Ectodermal cell (in vitro differentiated cells): ENCODE data around the gene TSPAN18. TPM values are rescaled to one million over a fixed set of nuclear protein-coding genes. Genes with fewer than 3 reads are reported as not detected.

ENCODE experiments used
- H3K27ac ChIP-seq: 2 replicates; pipeline ENCODE4 v1.7.0; 2013; ENCODE audit warnings: mild to moderate bottlenecking, low read depth, low read length; ENCODE audit not compliant: insufficient read depth, poor library complexity, severe bottlenecking
- H3K27me3 ChIP-seq: 2 replicates; pipeline ENCODE4 v1.7.0; 2013; ENCODE audit warnings: mild to moderate bottlenecking, low read length; ENCODE audit not compliant: insufficient read depth, control insufficient read depth, poor library complexity, severe bottlenecking
- H3K36me3 ChIP-seq: one replicate; pipeline ENCODE4 v1.7.0; 2013; ENCODE audit warnings: low read length; ENCODE audit not compliant: control insufficient read depth, insufficient read depth
- H3K4me1 ChIP-seq: one replicate; pipeline ENCODE4 v1.7.0; 2013; ENCODE audit warnings: low read length; ENCODE audit not compliant: control insufficient read depth, insufficient read depth
- H3K4me3 ChIP-seq: 2 replicates; pipeline ENCODE4 v1.7.0; 2013; ENCODE audit warnings: low read depth, low read length, control low read depth; ENCODE audit not compliant: insufficient read depth
- H3K9me3 ChIP-seq: 2 replicates; pipeline ENCODE4 v1.7.0; 2013; ENCODE audit warnings: mild to moderate bottlenecking, low read length, moderate library complexity; ENCODE audit not compliant: control insufficient read depth
- WGBS, 2 experiments: methylation state at CpG; one replicate each; pipeline ENCODE4 v1.1.7; 2013; ENCODE audit warnings: missing lambda C conversion rate in 2 of 2; 5-methylcytosine and 5-hydroxymethylcytosine counted together
- polyA plus RNA-seq, 4 experiments: library from polyadenylated mRNA; stranded (reverse); fragments of 50-300 nt; gene quantifications; one replicate each; pipeline ENCODE4 v1.2.3, GENCODE V29; 2013

The TSPAN18 gene, protein sequence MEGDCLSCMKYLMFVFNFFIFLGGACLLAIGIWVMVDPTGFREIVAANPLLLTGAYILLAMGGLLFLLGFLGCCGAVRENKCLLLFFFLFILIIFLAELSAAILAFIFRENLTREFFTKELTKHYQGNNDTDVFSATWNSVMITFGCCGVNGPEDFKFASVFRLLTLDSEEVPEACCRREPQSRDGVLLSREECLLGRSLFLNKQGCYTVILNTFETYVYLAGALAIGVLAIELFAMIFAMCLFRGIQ
- polyA plus RNA-seq (2013, experiment 1 of 4), result 97.7 TPM
- 118 TPM for polyA plus RNA-seq (2013, experiment 2 of 4)
- polyA plus RNA-seq (2013, experiment 3 of 4), result 79.6 TPM
- 97.4 TPM for polyA plus RNA-seq (2013, experiment 4 of 4)

DNA sequence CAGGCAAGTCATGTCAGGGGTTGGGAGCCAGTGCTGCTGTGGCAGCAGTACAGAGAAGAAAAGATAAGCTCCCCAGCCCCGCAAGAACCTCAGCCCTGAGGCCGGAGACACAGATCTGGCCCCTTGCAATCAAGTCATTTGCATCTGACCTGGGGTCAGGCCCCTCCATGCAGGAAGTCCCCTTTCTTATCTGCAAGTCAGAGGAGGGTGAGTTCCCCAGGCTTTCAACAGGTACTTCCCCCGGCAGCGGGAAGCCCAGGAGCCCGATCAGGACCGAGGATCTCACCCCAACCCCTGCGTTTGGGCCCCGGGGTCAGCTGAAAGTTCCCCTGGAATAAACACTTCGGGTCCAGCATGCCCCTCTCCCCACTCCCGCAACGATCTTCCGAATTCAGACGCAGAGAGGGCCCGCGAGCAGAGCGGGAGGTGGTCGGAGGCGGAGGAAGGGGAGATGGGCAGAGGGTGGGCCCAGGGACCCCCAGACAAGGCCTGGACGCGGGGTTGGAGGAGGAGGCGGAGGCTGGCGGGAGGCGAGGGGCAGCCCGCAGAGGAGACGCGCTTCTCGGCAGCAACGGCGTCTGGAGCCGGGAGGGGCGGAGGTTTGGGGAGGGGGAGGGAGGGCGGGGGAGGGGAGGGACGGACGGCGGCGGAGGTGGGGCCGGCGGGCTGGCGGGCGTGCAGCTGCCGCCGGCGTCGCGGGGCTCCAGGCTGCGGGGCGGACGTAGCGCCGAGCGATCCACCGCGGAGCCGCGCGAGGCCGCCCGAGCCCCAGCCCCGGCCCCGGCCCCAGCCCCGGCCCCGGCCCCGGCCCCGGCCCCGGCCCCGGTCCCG is at the start of gene TSPAN18:
TSPAN18 (plus strand) TSS at position 680 of the 831 bp plus-strand sequence. CDS start 179,455 bp downstream, outside the sequence.
- Histone ChIP-seq H3K36me3 (no peaks in the 10 kb centered on the region), H3K27ac (peak within 1 kb of the TSS; percentile 93), H3K9me3 (no peaks in the 10 kb centered on the region), H3K27me3 (no peaks in the 10 kb centered on the region), H3K4me3 (peak within 1 kb of the TSS; percentile 86), H3K4me1 (peaks cover 48% of the 10 kb centered on the region)
- WGBS, 2 experiments, result 0 to 1% methylated on average over 57 to 58 of the region's 67 CpGs

DNA sequence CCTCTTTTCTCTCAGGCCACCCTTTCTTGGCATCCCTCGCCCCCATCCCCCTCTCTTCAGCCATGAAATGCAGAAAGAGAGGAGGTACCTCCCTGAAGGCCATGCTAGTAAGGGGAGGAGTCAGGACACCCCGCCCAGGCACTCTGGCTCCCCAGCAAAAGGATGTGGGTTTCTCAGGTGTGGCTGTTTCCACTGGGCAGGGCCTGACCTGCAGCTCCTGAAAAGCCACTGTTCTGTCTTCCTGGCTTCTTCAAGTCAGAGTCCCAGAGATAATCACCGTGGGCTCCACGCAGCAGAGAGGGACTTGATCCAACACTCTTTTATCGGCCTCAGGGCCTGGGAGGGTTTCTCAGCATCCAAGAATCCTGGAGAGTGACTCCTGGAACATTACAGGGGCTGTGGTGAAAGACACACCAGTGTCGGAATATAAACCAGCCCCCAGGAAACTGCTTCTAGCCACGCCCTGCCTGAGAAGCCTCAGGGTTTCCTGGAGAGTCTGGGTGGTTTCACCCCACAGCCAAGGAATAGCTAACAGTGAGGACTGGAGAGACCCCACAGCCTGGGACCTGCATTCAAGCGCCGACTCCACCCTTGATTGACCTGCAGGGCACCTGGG is 45.7 kb upstream of the TSPAN18 start:
- Histone ChIP-seq H3K36me3 (no peaks in the 10 kb centered on the region), H3K9me3 (no peaks in the 10 kb centered on the region), H3K4me1 (peaks cover 5% of the 10 kb centered on the region), H3K27ac (no peak overlapping the region), H3K27me3 (no peaks in the 10 kb centered on the region), H3K4me3 (no peak overlapping the region)
- 86 to 88% methylated on average over 9 of the region's 9 CpGs for WGBS, 2 experiments

DNA sequence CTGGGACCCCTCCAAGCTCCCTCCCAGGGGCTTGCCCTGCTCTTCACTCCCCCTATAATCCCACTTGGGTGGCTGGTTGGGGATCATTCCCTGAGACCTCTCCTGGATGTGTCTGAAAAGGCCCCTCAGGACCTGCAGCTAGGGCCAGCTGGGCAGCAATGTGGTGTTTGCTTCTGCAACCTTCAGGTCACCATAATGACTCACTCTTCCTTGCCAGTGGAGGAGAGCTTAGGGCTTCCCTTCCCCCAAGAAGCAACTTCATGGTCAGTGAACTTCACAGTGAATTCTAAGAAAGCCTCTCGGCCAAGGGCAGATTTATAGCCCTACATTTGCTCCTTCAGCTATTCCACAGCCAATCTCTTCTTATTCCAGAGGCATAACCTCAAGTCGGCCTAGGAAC is 45.1 kb upstream of the TSPAN18 start:
- peaks cover 5% of the 10 kb centered on the region for H3K4me1 ChIP-seq
- no peak overlapping the region for H3K27ac ChIP-seq
- H3K36me3 ChIP-seq, result no peaks in the 10 kb centered on the region
- H3K9me3 ChIP-seq, result no peaks in the 10 kb centered on the region
- WGBS, 2 experiments, result 85 to 89% methylated on average over 2 of the region's 2 CpGs
- H3K4me3 ChIP-seq, result no peak overlapping the region
- no peaks in the 10 kb centered on the region for H3K27me3 ChIP-seq

DNA sequence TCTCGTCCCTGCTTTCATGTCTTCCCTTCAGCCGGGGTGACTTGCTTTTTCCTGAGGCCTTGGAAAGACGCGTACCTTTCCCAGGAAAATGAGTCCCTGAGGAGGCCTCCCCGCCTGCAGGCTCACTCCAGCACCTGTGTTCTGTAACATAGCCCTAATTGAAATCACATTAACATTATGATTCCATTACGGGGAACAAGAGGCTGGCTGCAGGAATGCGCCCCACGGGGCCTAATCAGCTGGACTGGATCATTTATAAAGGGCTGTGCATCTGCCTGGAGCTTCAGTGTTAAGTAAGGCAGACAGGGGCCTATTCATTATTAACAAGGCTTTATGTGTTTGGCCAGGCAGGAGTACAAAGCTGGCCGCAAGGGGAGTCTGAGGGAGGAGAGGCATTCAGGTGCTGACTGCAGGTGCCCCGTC is 41.9 kb upstream of the TSPAN18 start:
- Histone ChIP-seq H3K27ac (no peak overlapping the region), H3K4me3 (no peak overlapping the region), H3K27me3 (no peaks in the 10 kb centered on the region), H3K4me1 (peaks cover 5% of the 10 kb centered on the region), H3K9me3 (no peaks in the 10 kb centered on the region), H3K36me3 (no peaks in the 10 kb centered on the region)
- 79 to 80% methylated on average over 10 of the region's 10 CpGs for WGBS, 2 experiments

DNA sequence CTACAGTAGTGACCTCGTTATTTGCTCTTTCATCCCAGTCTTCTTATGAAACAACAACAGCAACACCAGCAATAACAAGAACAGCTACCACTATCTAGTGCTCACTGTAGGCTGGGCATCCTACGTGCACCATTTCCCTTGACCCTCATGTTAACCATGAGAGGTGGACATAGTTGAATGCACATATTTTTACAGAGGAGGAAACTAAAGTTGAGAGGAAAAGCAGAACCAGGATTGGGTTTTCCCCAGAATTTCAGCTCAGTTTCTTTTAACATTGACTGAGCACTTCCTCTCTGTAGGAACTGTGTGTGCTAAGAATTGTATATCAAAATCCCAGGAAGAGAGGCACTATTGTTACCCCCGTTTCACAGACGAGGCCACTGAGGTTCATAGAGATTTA is 39.4 kb upstream of the TSPAN18 start:
- H3K36me3 ChIP-seq, result no peaks in the 10 kb centered on the region
- H3K4me1 ChIP-seq, result peaks cover 8% of the 10 kb centered on the region
- H3K27ac ChIP-seq, result no peak overlapping the region
- WGBS, 2 experiments, result 88 to 92% methylated on average over 4 of the region's 4 CpGs
- no peaks in the 10 kb centered on the region for H3K27me3 ChIP-seq
- no peak overlapping the region for H3K4me3 ChIP-seq
- no peaks in the 10 kb centered on the region for H3K9me3 ChIP-seq

DNA sequence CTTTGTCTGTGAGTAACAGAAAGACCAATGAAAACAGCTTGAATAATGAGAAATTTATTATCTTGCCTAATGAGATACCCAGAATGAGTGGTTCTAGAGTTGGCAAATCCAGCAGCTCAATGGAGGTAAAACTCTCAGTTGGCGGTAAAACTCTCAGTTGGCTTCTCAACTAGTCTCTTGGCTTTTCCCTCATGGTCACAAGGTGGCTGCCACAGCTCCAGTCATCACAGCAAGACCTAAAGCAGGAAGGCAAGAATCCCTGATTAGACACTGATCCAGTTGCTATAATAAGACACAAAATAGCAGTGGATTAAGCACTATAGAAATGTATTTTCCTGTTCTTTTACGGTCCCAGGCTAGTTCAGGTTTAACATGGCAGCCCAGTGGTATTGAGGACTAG is 37.5 kb upstream of the TSPAN18 start:
- 48 to 50% methylated on average over 2 of the region's 2 CpGs for whole genome bisulfite sequencing, 2 experiments
- Histone ChIP-seq H3K27me3 (no peaks in the 10 kb centered on the region), H3K36me3 (no peaks in the 10 kb centered on the region), H3K27ac (no peak overlapping the region), H3K4me3 (no peak overlapping the region), H3K4me1 (peaks cover 26% of the 10 kb centered on the region), H3K9me3 (no peaks in the 10 kb centered on the region)

DNA sequence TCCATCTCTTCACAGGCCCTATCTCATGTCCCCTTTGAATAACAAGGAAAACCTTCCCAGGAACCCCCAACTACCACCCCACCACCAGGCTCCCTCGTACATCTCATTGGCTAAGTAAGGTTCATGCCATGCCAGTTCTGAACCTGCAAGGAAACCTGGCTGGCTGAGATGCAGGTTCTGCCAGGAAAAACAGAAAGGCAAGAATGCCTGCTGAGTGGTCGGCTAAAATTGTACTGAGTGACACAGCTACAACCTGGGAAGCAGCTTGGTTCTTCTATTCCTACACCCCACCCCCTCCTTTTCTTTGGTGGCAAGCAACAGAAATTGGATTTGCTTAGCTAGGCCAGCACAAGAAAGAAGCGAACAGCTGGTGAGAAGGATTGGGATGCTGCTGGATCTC is 36.1 kb upstream of the TSPAN18 start:
- Histone ChIP-seq H3K27ac (no peak overlapping the region), H3K36me3 (no peaks in the 10 kb centered on the region), H3K9me3 (no peaks in the 10 kb centered on the region), H3K4me3 (no peak overlapping the region), H3K27me3 (no peaks in the 10 kb centered on the region), H3K4me1 (peaks cover 30% of the 10 kb centered on the region)
- WGBS, 2 experiments, result 89 to 91% methylated on average over 3 of the region's 3 CpGs

DNA sequence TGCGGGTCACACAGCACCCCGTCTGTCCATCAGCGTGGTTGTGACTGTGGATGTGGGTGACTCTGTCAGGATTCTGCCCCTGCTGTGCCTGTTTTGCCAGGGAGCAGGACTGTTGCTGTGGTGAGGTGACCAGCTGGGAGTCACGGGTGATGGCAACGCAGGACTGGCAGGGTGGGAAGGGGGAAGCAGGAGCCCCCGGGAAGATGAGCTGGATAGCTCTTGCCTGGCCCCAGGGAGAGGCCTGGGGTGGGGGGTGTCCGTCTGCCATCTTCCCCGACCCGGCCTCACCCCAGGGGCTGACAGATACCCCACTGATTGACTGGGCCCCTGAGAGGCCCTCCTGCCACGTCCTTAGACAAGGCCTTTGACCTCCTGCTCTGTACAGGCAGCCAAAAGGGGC is 34.3 kb upstream of the TSPAN18 start:
- H3K36me3 ChIP-seq, result no peaks in the 10 kb centered on the region
- no peak overlapping the region for H3K4me3 ChIP-seq
- peaks cover 30% of the 10 kb centered on the region for H3K4me1 ChIP-seq
- no peaks in the 10 kb centered on the region for H3K9me3 ChIP-seq
- no peaks in the 10 kb centered on the region for H3K27me3 ChIP-seq
- WGBS, 2 experiments, result 83 to 86% methylated on average over 10 of the region's 10 CpGs
- H3K27ac ChIP-seq, result no peak overlapping the region

DNA sequence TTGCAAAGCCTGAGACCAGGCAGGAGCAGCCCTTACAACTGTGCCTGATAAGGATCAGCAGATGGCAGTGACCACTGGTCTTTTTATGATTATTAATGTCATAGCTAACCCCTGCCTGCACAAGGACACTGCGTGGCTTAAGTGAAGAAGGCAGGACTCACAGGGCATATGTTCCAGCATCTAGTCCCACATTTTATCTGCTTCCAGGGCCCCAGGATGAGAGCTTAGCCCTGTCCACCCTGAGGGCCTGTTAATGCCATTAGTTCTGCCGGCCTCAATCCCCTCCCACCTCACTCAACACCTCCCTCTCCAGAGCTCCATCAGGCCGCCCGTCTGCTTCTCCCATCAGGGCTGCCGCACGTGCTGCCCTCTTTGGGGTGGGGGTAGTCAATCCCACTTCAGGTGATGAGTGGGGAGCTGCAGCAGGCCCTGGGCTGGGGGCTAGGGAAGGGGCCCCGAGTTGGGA is 33.1 kb upstream of the TSPAN18 start:
- H3K9me3 ChIP-seq, result no peaks in the 10 kb centered on the region
- WGBS, 2 experiments, result 50 to 57% methylated on average over 5 to 7 of the region's 7 CpGs
- H3K27me3 ChIP-seq, result no peaks in the 10 kb centered on the region
- peaks cover 30% of the 10 kb centered on the region for H3K4me1 ChIP-seq
- H3K36me3 ChIP-seq, result no peaks in the 10 kb centered on the region
- no peak overlapping the region for H3K27ac ChIP-seq
- H3K4me3 ChIP-seq, result no peak overlapping the region

DNA sequence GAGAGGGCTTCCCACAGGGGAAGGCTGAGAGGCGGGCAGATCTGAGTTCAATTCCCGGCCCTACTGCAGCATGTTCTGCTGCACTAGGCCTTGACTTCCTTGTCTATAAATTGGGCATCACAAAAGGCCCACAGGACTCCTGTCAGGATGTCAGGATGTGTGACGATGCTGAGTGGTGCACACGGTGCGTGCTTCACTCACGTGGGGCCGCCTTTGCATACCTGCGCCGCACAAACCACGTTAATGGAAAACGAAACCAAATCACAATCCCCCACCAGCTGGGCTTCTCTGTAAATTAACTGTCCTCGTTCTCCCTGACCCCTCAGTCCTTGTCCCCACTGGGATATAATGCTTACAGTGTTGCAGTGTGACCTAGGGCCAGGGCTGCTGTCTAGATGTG is 32.3 kb upstream of the TSPAN18 start:
- Histone ChIP-seq H3K27me3 (no peaks in the 10 kb centered on the region), H3K9me3 (no peaks in the 10 kb centered on the region), H3K36me3 (no peaks in the 10 kb centered on the region), H3K4me3 (no peak overlapping the region), H3K4me1 (peaks cover 30% of the 10 kb centered on the region), H3K27ac (no peak overlapping the region)
- WGBS, 2 experiments, result 93 to 95% methylated on average over 12 of the region's 12 CpGs
